HG03439 (cell line): ENCODE results near the gene STX5.
A peak's percentile ranks its signal among the peaks of the same experiment; 100 is the strongest.
"Not testable (repeated sequence)": the region's sequence is repeated elsewhere in the genome, so short reads cannot be mapped to it uniquely, and the experiment has no call there.

Experiments
- ATAC-seq: cut with Tn5 transposase; IDR thresholded peaks from one replicate; pipeline ENCODE4 v1.9.1; 2021; ENCODE audit warnings: mild to moderate bottlenecking, moderate library complexity; ENCODE audit not compliant: unreplicated experiment

The STX5 gene

DNA sequence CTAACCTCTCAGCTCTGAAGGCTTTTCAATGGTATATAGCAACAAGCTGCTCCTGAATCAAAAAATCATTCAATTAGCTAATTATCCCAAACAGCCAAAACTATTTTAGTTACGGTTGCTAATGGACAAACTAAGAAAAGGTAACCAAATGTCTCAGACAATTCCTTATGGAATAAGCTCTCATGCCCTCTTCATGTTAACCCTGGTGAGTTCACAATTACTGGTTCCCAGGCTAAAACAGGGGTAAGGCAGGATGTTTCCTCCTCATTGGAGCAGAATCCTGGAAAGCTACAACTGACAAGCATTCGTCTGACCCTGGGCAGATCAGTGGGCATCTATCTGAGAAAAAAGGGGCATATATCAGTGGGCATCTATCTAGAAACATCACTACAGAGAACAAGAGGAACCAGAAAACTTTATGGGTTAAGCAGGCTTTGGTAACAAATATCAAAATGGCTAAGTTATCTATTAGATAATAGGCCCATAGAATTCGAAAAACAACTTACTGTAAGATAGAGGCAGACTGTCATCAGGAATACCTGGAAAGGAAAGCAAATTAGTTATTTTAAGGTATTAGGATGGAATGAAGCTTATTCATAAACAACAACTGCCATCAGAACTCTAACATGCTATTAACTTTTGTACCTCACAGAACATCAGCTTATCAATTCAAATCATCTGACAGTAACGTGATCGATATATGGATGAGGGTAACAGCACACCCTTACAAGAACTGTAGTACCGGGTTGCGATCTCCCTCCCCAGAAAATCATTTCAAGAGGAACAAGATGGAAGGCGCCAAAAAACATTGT lies 22.4 kb upstream of the STX5 start:
- no peak for ATAC-seq

GRCh38 chr11:62853279-62853965 lies 21.6 kb upstream of the STX5 start:
- no peak for ATAC-seq

- ATAC-seq, result no peak
Measured at GRCh38 chr11:62852523-62853188, 20.8 kb upstream of the STX5 start.

GRCh38 chr11:62851807-62852522 lies 20.1 kb upstream of the STX5 start:
- ATAC-seq, result no peak

- no peak for ATAC-seq
Measured at GRCh38 chr11:62850911-62851806, 19.3 kb upstream of the STX5 start.

DNA sequence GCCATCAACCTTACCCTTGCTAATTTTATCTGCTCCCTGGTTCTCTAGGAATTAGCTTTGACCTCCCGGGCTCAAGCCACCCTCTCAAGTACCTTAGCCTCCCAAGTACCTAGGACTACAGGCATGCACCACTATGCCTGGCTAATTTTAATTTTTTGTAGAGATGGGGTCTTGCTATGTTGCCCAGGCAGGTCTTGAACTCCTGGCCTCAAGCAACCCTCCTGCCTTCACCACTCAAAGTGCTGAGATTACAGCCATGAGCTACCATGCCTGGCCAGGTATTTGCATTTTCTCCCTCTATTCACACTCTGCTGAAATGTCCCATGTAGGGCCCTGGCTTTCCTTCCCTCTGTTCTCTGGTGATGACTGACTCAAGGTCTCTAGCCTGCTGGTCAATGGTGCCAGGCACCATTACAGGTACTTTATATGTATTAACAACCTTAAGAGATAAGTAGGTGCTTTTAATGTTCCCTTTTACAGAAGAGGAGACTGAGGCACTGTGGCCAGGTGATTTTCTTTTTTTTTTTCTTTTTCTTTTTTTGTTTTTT lies 16.0 kb upstream of the STX5 start:
- no peak for ATAC-seq

DNA sequence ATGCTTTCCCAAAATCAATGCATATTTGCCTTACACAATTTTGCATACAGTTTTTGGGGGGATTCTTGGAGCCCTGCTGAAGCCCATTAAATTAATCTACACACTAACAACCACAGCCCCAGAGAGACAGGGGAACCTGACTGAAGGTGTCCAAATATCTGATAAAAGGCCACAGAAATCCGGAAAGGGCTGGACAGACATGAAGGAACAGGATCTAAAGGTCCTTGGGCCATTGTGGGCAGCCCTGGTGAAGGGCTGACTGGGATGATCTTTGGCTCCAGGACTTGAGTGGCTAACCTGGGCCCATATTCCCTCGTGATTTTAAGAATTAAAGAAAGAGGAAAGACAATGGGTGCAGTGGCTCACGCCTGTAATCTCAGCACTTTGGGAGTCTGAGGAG lies 14.3 kb upstream of the STX5 start:
- no peak for ATAC-seq

DNA sequence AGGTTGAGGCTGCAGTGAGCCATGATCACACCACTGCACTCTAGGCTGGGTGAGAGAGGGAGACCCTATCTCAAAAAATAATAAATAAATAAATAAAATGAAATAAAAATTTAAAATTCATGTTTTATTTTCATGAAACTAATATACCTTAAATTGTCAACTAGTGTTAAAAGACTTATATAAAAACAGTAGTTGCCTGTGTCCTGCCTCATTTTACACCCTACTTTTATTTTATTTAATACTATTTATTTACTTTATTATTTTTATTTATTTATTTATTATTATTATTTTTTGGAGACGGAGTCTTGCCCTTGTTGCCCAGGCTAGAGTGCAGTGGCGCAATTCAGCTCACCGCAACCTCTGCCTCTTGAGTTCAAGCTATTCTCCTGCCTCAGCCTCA lies 12.3 kb upstream of the STX5 start:
- ATAC-seq, result no peak

DNA sequence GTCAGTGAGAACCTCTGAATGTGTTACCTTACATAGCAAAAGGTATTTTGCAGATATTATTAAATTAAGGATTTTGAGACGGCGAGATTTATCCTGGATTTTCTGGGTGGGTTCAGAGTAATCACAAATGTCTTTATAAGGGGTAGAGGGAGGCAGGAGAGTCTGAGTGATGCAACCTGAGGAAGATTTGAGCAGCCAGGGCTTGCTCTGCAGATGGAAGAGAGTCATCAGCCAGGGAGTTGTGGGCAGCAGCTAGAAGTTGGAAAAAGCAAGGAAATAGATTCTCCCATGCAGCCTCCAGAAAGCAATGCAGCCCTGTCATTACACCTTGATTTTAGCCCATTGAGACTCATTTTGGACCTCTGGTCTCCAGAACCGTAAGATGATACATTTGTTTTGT lies 11.6 kb upstream of the STX5 start:
- no peak for ATAC-seq

- not testable (repeated sequence) for ATAC-seq
Measured at GRCh38 chr11:62842891-62843290, 11.0 kb upstream of the STX5 start.

GRCh38 chr11:62842171-62842741 lies 10.4 kb upstream of the STX5 start:
- no peak for ATAC-seq

DNA sequence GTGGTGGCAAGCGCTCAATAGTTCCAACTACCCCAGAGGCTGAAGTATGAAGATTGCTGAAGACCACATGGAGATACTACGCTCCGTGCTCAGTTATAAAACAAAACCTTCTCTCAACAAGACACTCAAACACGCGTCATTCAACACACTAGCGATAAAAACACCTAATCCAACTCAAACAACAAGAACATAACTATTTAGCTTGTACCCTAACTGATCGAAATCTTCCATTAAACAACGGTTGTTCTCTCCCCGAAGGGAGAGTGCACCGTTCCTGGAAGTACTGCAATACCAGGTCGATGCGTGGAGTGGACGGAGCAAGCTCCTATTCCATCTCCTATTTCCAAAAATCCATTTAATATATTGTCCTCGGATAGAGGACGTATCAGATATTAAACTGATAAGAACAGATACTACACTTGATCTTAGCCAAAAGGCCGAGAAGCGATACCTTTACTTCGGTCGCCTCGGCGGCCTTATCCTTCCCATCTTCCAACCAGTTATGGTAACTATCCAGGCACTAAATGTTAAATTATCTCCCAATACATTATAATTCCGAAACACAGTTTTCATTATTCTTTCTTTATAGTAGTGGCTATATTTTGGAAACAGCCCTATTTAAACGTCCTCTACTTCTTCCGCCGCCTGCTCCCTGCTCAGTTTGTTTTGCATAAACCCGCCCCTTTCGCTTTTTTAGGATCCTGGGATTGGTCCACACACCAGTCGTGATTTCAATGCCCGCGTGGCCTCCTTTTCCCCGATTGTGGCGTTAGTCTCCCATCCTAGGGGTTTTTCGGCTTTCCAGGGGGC lies 9.7 kb upstream of the STX5 start:
- peak; percentile 60 for ATAC-seq

- ATAC-seq, result peak; percentile 8
Measured at GRCh38 chr11:62840721-62841360, 9.0 kb upstream of the STX5 start.

- ATAC-seq, result peak; percentile 47
Measured at GRCh38 chr11:62839050-62839945, 7.4 kb upstream of the STX5 start, which contains the start of gene WDR74. WDR74 (minus strand) TSS chr11:62839590; CDS start chr11:62839570, 20 bp downstream.

GRCh38 chr11:62835336-62835735 lies 3.5 kb upstream of the STX5 start:
- no peak for ATAC-seq

- peak; percentile 7 for ATAC-seq
Measured at GRCh38 chr11:62832336-62833234, 734 bp upstream of the STX5 start, which contains the start of gene TEX54. TEX54 (minus strand) TSS chr11:62832841.
